Fibroblast of skin of scalp (primary cell): ENCODE measurements around the gene RND3.
A peak's percentile ranks its signal among the peaks of the same experiment; 100 is the strongest.

Experiments used
- DNase-seq: peaks from one replicate; pipeline ENCODE4 v3.0.0-alpha.2; 2013

Gene RND3

GRCh38 chr2:150438654-150439053, 48.8 kb downstream of the RND3 start:
- DNase-seq, result no peak

- DNase-seq, result no peak
These were observed 49.4 kb downstream of the RND3 start for GRCh38 chr2:150438041-150438440.

GRCh38 chr2:150432312-150432625, 55.2 kb downstream of the RND3 start:
- no peak for DNase-seq

- DNase-seq, result no peak
These were observed 55.7 kb downstream of the RND3 start for GRCh38 chr2:150431561-150432311.

- no peak for DNase-seq
These were observed 58.0 kb downstream of the RND3 start for GRCh38 chr2:150429384-150429961.

- DNase-seq, result no peak
These were observed 58.8 kb downstream of the RND3 start for GRCh38 chr2:150428641-150429040.

GRCh38 chr2:150427298-150427697, 60.2 kb downstream of the RND3 start:
- DNase-seq, result no peak

GRCh38 chr2:150426724-150427123, 60.7 kb downstream of the RND3 start:
- no peak for DNase-seq

GRCh38 chr2:150426315-150426714, 61.2 kb downstream of the RND3 start:
- DNase-seq, result no peak

GRCh38 chr2:150425121-150425955, 62.1 kb downstream of the RND3 start:
- DNase-seq, result no peak

- DNase-seq, result peak; percentile 15
These were observed 63.1 kb downstream of the RND3 start for GRCh38 chr2:150424406-150424805.

GRCh38 chr2:150421126-150421651, 66.3 kb downstream of the RND3 start:
- no peak for DNase-seq

- DNase-seq, result no peak
These were observed 68.6 kb downstream of the RND3 start for GRCh38 chr2:150418916-150419315.
